Stimulated activated CD4-positive, alpha-beta T cell treated with anti-CD3 and anti-CD28 coated beads, Interleukin-4, amount 100 ng/mL, for 24 hours (primary cell): ENCODE data around the gene ZBP1.

ENCODE experiments used
- DNase-seq: peaks from one replicate; pipeline ENCODE4 v3.0.0-alpha.2; 2020

Gene ZBP1

GRCh38 chr20:57583289-57584257, 36.7 kb downstream of the ZBP1 start:
- no peak for DNase-seq

- DNase-seq: no peak
Measured at GRCh38 chr20:57582432-57583288, 37.6 kb downstream of the ZBP1 start.

GRCh38 chr20:57582029-57582378, 38.2 kb downstream of the ZBP1 start:
- DNase-seq: no peak

- DNase-seq: no peak
Measured at GRCh38 chr20:57581202-57582028, 38.8 kb downstream of the ZBP1 start.

- DNase-seq: no peak
Measured at GRCh38 chr20:57580478-57581201, 39.6 kb downstream of the ZBP1 start.

- no peak for DNase-seq
Measured at GRCh38 chr20:57579898-57580447, 40.3 kb downstream of the ZBP1 start.

- no peak for DNase-seq
Measured at GRCh38 chr20:57579331-57579897, 40.8 kb downstream of the ZBP1 start.

GRCh38 chr20:57578476-57579165, 41.6 kb downstream of the ZBP1 start:
- no peak for DNase-seq

GRCh38 chr20:57577679-57578475, 42.3 kb downstream of the ZBP1 start:
- DNase-seq: no peak

GRCh38 chr20:57576617-57577550, 43.3 kb downstream of the ZBP1 start:
- no peak for DNase-seq

- DNase-seq: no peak
Measured at GRCh38 chr20:57576002-57576401, 44.2 kb downstream of the ZBP1 start.

- DNase-seq: no peak
Measured at GRCh38 chr20:57574954-57575353, 45.3 kb downstream of the ZBP1 start.

- no peak for DNase-seq
Measured at GRCh38 chr20:57573894-57574293, 46.3 kb downstream of the ZBP1 start.

- DNase-seq: no peak
Measured at GRCh38 chr20:57573242-57573641, 47.0 kb downstream of the ZBP1 start.

- no peak for DNase-seq
Measured at GRCh38 chr20:57571782-57572416, 48.3 kb downstream of the ZBP1 start.

- DNase-seq: no peak
Measured at GRCh38 chr20:57570920-57571319, 49.3 kb downstream of the ZBP1 start.

- no peak for DNase-seq
Measured at GRCh38 chr20:57570145-57570850, 49.9 kb downstream of the ZBP1 start.

- no peak for DNase-seq
Measured at GRCh38 chr20:57568960-57569359, 51.3 kb downstream of the ZBP1 start.
